ENCODE results near the gene BBS9.
A peak's percentile ranks its signal among the peaks of the same experiment; 100 is the strongest.

Gene BBS9

GRCh38 chr7:33128990-33129805, at the start of gene BBS9:
Gene BBS9, plus strand, starts transcription at chr7:33129564. Its CDS starts 16,689 bp downstream, at chr7:33146253.
- Histone ChIP-seq H3K9ac (peak within 1 kb of the TSS; percentile 35; the same call in 1 of the 2 replicates), H3K4me2 (peak within 1 kb of the TSS; percentile 81), H3K4me3 (IDR thresholded peaks at IDR 0.05; ENCODE audit: insufficient read depth, low read depth, low read length) (peak within 1 kb of the TSS; percentile 64), H4K20me1 (ENCODE audit: insufficient read depth) (no peaks in the 10 kb centered on the region), H3K4me1 (ENCODE audit: low read depth, poor library complexity, severe bottlenecking) (peaks cover 14% of the 10 kb centered on the region), H3K36me3 (ENCODE audit: insufficient read depth) (no peaks in the 10 kb centered on the region), H3K79me2 (ENCODE audit: insufficient read depth, low read depth) (no peaks in the 10 kb centered on the region), H2AFZ (ENCODE audit: low read depth) (peak within 1 kb of the TSS; percentile 92), H3K27me3 (ENCODE audit: insufficient read depth, low read depth) (no peaks in the 10 kb centered on the region), H3K27ac (no peak within 1 kb of the TSS)
- TF ChIP-seq CTCF (conservative IDR thresholded peaks at IDR 0.05; ENCODE audit: low read depth, low read length), result no peak

GRCh38 chr7:33079763-33080690, 49.3 kb upstream of the BBS9 start:
- TF ChIP-seq CTCF (conservative IDR thresholded peaks at IDR 0.05; ENCODE audit: low read depth, low read length), result no peak
- H3K4me3 ChIP-seq (IDR thresholded peaks at IDR 0.05; ENCODE audit: insufficient read depth, low read depth, low read length), result no peak overlapping the region

GRCh38 chr7:33087356-33087755, 42.0 kb upstream of the BBS9 start:
- no peak overlapping the region for H3K4me3 ChIP-seq (IDR thresholded peaks at IDR 0.05; ENCODE audit: insufficient read depth, low read depth, low read length)
- no peak overlapping the region for H3K4me2 ChIP-seq
- H3K9ac ChIP-seq, result no peak overlapping the region
- no peaks in the 10 kb centered on the region for H3K4me1 ChIP-seq (ENCODE audit: low read depth, poor library complexity, severe bottlenecking)
- no peaks in the 10 kb centered on the region for H3K27me3 ChIP-seq (ENCODE audit: insufficient read depth, low read depth)
- H3K36me3 ChIP-seq (ENCODE audit: insufficient read depth), result no peaks in the 10 kb centered on the region
- TF ChIP-seq CTCF (conservative IDR thresholded peaks at IDR 0.05; ENCODE audit: low read depth, low read length), result no peak
- no peak overlapping the region for H2AFZ ChIP-seq (ENCODE audit: low read depth)
- H4K20me1 ChIP-seq (ENCODE audit: insufficient read depth), result no peaks in the 10 kb centered on the region
- H3K79me2 ChIP-seq (ENCODE audit: insufficient read depth, low read depth), result no peaks in the 10 kb centered on the region
- H3K27ac ChIP-seq, result no peak overlapping the region

More at GRCh38 chr7:33079763-33080690, 49.3 kb upstream of the BBS9 start:
- no peaks in the 10 kb centered on the region for H3K27me3 ChIP-seq (ENCODE audit: insufficient read depth, low read depth)
- no peak overlapping the region for H2AFZ ChIP-seq (ENCODE audit: low read depth)
- peaks cover 9% of the 10 kb centered on the region for H3K4me1 ChIP-seq (ENCODE audit: low read depth, poor library complexity, severe bottlenecking)
- H3K36me3 ChIP-seq (ENCODE audit: insufficient read depth), result no peaks in the 10 kb centered on the region
- no peaks in the 10 kb centered on the region for H3K79me2 ChIP-seq (ENCODE audit: insufficient read depth, low read depth)
- no peak overlapping the region for H3K4me2 ChIP-seq
- no peaks in the 10 kb centered on the region for H4K20me1 ChIP-seq (ENCODE audit: insufficient read depth)
- no peak overlapping the region for H3K27ac ChIP-seq
- H3K9ac ChIP-seq, result no peak overlapping the region

GRCh38 chr7:33087858-33088257, 41.5 kb upstream of the BBS9 start:
- Histone ChIP-seq H3K4me2 (no peak overlapping the region), H3K9ac (no peak overlapping the region), H2AFZ (ENCODE audit: low read depth) (no peak overlapping the region), H3K79me2 (ENCODE audit: insufficient read depth, low read depth) (no peaks in the 10 kb centered on the region), H3K4me1 (ENCODE audit: low read depth, poor library complexity, severe bottlenecking) (no peaks in the 10 kb centered on the region), H3K27ac (no peak overlapping the region), H3K27me3 (ENCODE audit: insufficient read depth, low read depth) (no peaks in the 10 kb centered on the region), H3K36me3 (ENCODE audit: insufficient read depth) (no peaks in the 10 kb centered on the region), H3K4me3 (IDR thresholded peaks at IDR 0.05; ENCODE audit: insufficient read depth, low read depth, low read length) (no peak overlapping the region), H4K20me1 (ENCODE audit: insufficient read depth) (no peaks in the 10 kb centered on the region)
- TF ChIP-seq CTCF (conservative IDR thresholded peaks at IDR 0.05; ENCODE audit: low read depth, low read length), result no peak

Measured in KMS-11 (cell line).